ENCODE measurements around the gene KCNJ5. TPM values are rescaled to one million over a fixed set of nuclear protein-coding genes. Genes with fewer than 3 reads are reported as not detected.

KCNJ5 gene
- total RNA-seq, 5 donors from 2014 or later (not counting 1 experiment from before 2014, with no cell fraction given) = 0.07 to 0.13 (median 0.12) TPM; not detected in 2

- peaks cover 0 to 9% of the 10 kb centered on the region in 2 experiments for H3K4me1 ChIP-seq (ENCODE audit: control insufficient read depth in 1 of 2, extremely low read depth in 1 of 2, insufficient read depth in 2 of 2, low read length in 2 of 2)
- no peak overlapping the region for H3K27ac ChIP-seq (ENCODE audit: low read length)
- no peaks in the 10 kb centered on the region for H3K9me3 Mint-ChIP-seq
- 28% methylated on average over 27 of the region's 33 CpGs for WGBS (ENCODE audit: insufficient coverage)
- peak overlapping the region in 1 of 2 donors; percentile 21 for H3K27ac Mint-ChIP-seq
- peaks cover 5 to 11% (median 9%) of the 10 kb centered on the region in 3 donors for H3K4me1 Mint-ChIP-seq
- ChIA-PET POLR2A (no interaction called here), CTCF (interaction anchor here (0.5 to 1.5 kb wide), 5 partner anchors 9 to 1143 kb away, joined by 3 to 5 read pairs (median 4); partner anchors contain the start of gene PRDM10 (in 1 of the 2))
- ATAC-seq (replicated peaks in 1 of 4) (peak; percentile 86 to 94 (median 92)), DNase-seq (peak; percentile 34 to 85 (median 66))
- no peaks in the 10 kb centered on the region for H3K36me3 Mint-ChIP-seq
- H3K27me3 ChIP-seq (replicated peaks in 1 of 2; ENCODE audit: control insufficient read depth in 2 of 2, extremely low read depth in 1 of 2, insufficient read depth in 2 of 2, low read length in 1 of 2) = peaks cover 0 to 25% of the 10 kb centered on the region in 2 experiments
- H3K27me3 Mint-ChIP-seq = peaks cover 3% of the 10 kb centered on the region in 2 donors
- H3K9me3 ChIP-seq = no peaks in the 10 kb centered on the region
- no peak overlapping the region for H3K4me3 Mint-ChIP-seq
- no peak overlapping the region for H3K4me3 ChIP-seq (ENCODE audit: control insufficient read depth in 1 of 2, extremely low read depth in 1 of 2, low read length in 1 of 2)
- H3K36me3 ChIP-seq (ENCODE audit: control insufficient read depth in 2 of 2, extremely low read depth in 1 of 2, insufficient read depth in 1 of 2, low read length in 1 of 2) = no peaks in the 10 kb centered on the region
These were observed 31.4 kb upstream of the KCNJ5 start for GRCh38 chr11:128859563-128860441.

- WGBS (ENCODE audit: insufficient coverage) = 81% methylated on average over 12 of the region's 16 CpGs
- no peaks in the 10 kb centered on the region for H3K9me3 Mint-ChIP-seq
- POLR2A ChIA-PET = no interaction called here
These were observed 30.4 kb upstream of the KCNJ5 start for GRCh38 chr11:128860571-128861361.

GRCh38 chr11:128862406-128862805 is 28.8 kb upstream of the KCNJ5 start:
- POLR2A ChIA-PET = no interaction called here
- no peaks in the 10 kb centered on the region for H3K9me3 Mint-ChIP-seq

More at GRCh38 chr11:128860571-128861361, 30.4 kb upstream of the KCNJ5 start:
- peaks cover 0 to 9% of the 10 kb centered on the region in 2 experiments for H3K4me1 ChIP-seq (ENCODE audit: control insufficient read depth in 1 of 2, extremely low read depth in 1 of 2, insufficient read depth in 2 of 2, low read length in 2 of 2)
- H3K27ac ChIP-seq (ENCODE audit: low read length) = no peak overlapping the region
- no peaks in the 10 kb centered on the region for H3K9me3 ChIP-seq
- no peak overlapping the region for H3K4me3 Mint-ChIP-seq
- peaks cover 0 to 25% of the 10 kb centered on the region in 2 experiments for H3K27me3 ChIP-seq (replicated peaks in 1 of 2; ENCODE audit: control insufficient read depth in 2 of 2, extremely low read depth in 1 of 2, insufficient read depth in 2 of 2, low read length in 1 of 2)
- CTCF ChIA-PET = interaction anchor here (0.5 to 1.3 kb wide), 5 partner anchors 30 to 703 kb away, joined by 3 to 7 read pairs (median 4); no protein-coding TSS in a partner anchor
- DNase-seq (no peak), ATAC-seq (replicated peaks in 1 of 4) (no peak)
- H3K27ac Mint-ChIP-seq = no peak overlapping the region
- H3K36me3 Mint-ChIP-seq = no peaks in the 10 kb centered on the region
- H3K27me3 Mint-ChIP-seq = peaks cover 3% of the 10 kb centered on the region in 2 donors
- H3K4me3 ChIP-seq (ENCODE audit: control insufficient read depth in 1 of 2, extremely low read depth in 1 of 2, low read length in 1 of 2) = no peak overlapping the region
- no peaks in the 10 kb centered on the region for H3K36me3 ChIP-seq (ENCODE audit: control insufficient read depth in 2 of 2, extremely low read depth in 1 of 2, insufficient read depth in 1 of 2, low read length in 1 of 2)
- H3K4me1 Mint-ChIP-seq = peaks cover 5 to 11% (median 9%) of the 10 kb centered on the region in 3 donors

GRCh38 chr11:128862908-128863660 is 28.1 kb upstream of the KCNJ5 start:
- DNase-seq (no peak), ATAC-seq (replicated peaks in 1 of 4) (no peak)
- CTCF ChIA-PET = no interaction called here
- Histone ChIP-seq H3K36me3 (ENCODE audit: control insufficient read depth in 2 of 2, extremely low read depth in 1 of 2, insufficient read depth in 1 of 2, low read length in 1 of 2) (no peaks in the 10 kb centered on the region), H3K27me3 (replicated peaks in 1 of 2; ENCODE audit: control insufficient read depth in 2 of 2, extremely low read depth in 1 of 2, insufficient read depth in 2 of 2, low read length in 1 of 2) (peaks cover 0 to 21% of the 10 kb centered on the region in 2 experiments), H3K27ac (ENCODE audit: low read length) (no peak overlapping the region), H3K4me3 (ENCODE audit: control insufficient read depth in 1 of 2, extremely low read depth in 1 of 2, low read length in 1 of 2) (no peak overlapping the region), H3K4me1 (ENCODE audit: control insufficient read depth in 1 of 2, extremely low read depth in 1 of 2, insufficient read depth in 2 of 2, low read length in 2 of 2) (peaks cover 0 to 9% of the 10 kb centered on the region in 2 experiments), H3K9me3 (no peaks in the 10 kb centered on the region)
- no peaks in the 10 kb centered on the region for H3K9me3 Mint-ChIP-seq
- H3K36me3 Mint-ChIP-seq = no peaks in the 10 kb centered on the region
- peaks cover 5 to 11% (median 9%) of the 10 kb centered on the region in 3 donors for H3K4me1 Mint-ChIP-seq
- no peak overlapping the region for H3K27ac Mint-ChIP-seq
- POLR2A ChIA-PET = interaction anchor here in 1 of 2 donors (0.5 kb wide), 1 partner anchor 60 kb away, joined by 3 read pairs; no protein-coding TSS in a partner anchor
- H3K27me3 Mint-ChIP-seq = peaks cover 3% of the 10 kb centered on the region in 2 donors
- no peak overlapping the region for H3K4me3 Mint-ChIP-seq
- WGBS (ENCODE audit: insufficient coverage) = 71% methylated on average over 1 of the region's 4 CpGs

More at GRCh38 chr11:128862406-128862805, 28.8 kb upstream of the KCNJ5 start:
- no peak for DNase-seq
- no peaks in the 10 kb centered on the region for H3K9me3 ChIP-seq
- peaks cover 3% of the 10 kb centered on the region in 2 donors for H3K27me3 Mint-ChIP-seq
- H3K27me3 ChIP-seq (replicated peaks in 1 of 2; ENCODE audit: control insufficient read depth in 2 of 2, extremely low read depth in 1 of 2, insufficient read depth in 2 of 2, low read length in 1 of 2) = peaks cover 0 to 21% of the 10 kb centered on the region in 2 experiments
- H3K4me1 Mint-ChIP-seq = peaks cover 5 to 11% (median 9%) of the 10 kb centered on the region in 3 donors
- no peak for ATAC-seq (replicated peaks in 1 of 4)
- 86% methylated on average over 7 of the region's 9 CpGs for WGBS (ENCODE audit: insufficient coverage)
- H3K27ac Mint-ChIP-seq = no peak overlapping the region
- peaks cover 0 to 9% of the 10 kb centered on the region in 2 experiments for H3K4me1 ChIP-seq (ENCODE audit: control insufficient read depth in 1 of 2, extremely low read depth in 1 of 2, insufficient read depth in 2 of 2, low read length in 2 of 2)
- no peak overlapping the region for H3K4me3 Mint-ChIP-seq
- no peaks in the 10 kb centered on the region for H3K36me3 Mint-ChIP-seq
- CTCF ChIA-PET = no interaction called here
- H3K36me3 ChIP-seq (ENCODE audit: control insufficient read depth in 2 of 2, extremely low read depth in 1 of 2, insufficient read depth in 1 of 2, low read length in 1 of 2) = no peaks in the 10 kb centered on the region
- H3K27ac ChIP-seq (ENCODE audit: low read length) = no peak overlapping the region
- H3K4me3 ChIP-seq (ENCODE audit: control insufficient read depth in 1 of 2, extremely low read depth in 1 of 2, low read length in 1 of 2) = no peak overlapping the region

GRCh38 chr11:128865490-128865889 is 25.7 kb upstream of the KCNJ5 start:
- Histone ChIP-seq H3K27me3 (replicated peaks in 1 of 2; ENCODE audit: control insufficient read depth in 2 of 2, extremely low read depth in 1 of 2, insufficient read depth in 2 of 2, low read length in 1 of 2) (peaks cover 0 to 16% of the 10 kb centered on the region in 2 experiments), H3K27ac (ENCODE audit: low read length) (no peak overlapping the region), H3K4me3 (ENCODE audit: control insufficient read depth in 1 of 2, extremely low read depth in 1 of 2, low read length in 1 of 2) (no peak overlapping the region), H3K9me3 (no peaks in the 10 kb centered on the region), H3K4me1 (ENCODE audit: control insufficient read depth in 1 of 2, extremely low read depth in 1 of 2, insufficient read depth in 2 of 2, low read length in 2 of 2) (no peaks in the 10 kb centered on the region), H3K36me3 (ENCODE audit: control insufficient read depth in 2 of 2, extremely low read depth in 1 of 2, insufficient read depth in 1 of 2, low read length in 1 of 2) (no peaks in the 10 kb centered on the region)
- Mint-ChIP-seq H3K36me3 (no peaks in the 10 kb centered on the region), H3K9me3 (no peaks in the 10 kb centered on the region), H3K27me3 (peaks cover 0 to 3% of the 10 kb centered on the region in 2 donors), H3K27ac (no peak overlapping the region), H3K4me3 (no peak overlapping the region), H3K4me1 (no peaks in the 10 kb centered on the region)
- DNase-seq (no peak), ATAC-seq (replicated peaks in 1 of 4) (no peak)
- POLR2A ChIA-PET = interaction anchor here in 1 of 2 donors (0.5 kb wide), 1 partner anchor 701 kb away, joined by 3 read pairs; no protein-coding TSS in a partner anchor
- WGBS (ENCODE audit: insufficient coverage) = no CpG with 5 or more reads among the region's 1 CpG
- CTCF ChIA-PET = interaction anchor here (0.5 to 1.6 kb wide), 3 partner anchors 91 to 826 kb away, joined by 3 to 5 read pairs (median 5); no protein-coding TSS in a partner anchor
